ENCODE measurements around the gene TMEM231.
"Not testable (repeated sequence)": the region's sequence is repeated elsewhere in the genome, so short reads cannot be mapped to it uniquely, and the experiment has no call there.

Gene TMEM231

GRCh38 chr16:75529959-75530358 is 26.1 kb downstream of the TMEM231 start:
- DNase-seq: no peak

GRCh38 chr16:75529056-75529905 is 26.8 kb downstream of the TMEM231 start:
- DNase-seq: no peak

- DNase-seq: no peak
These were observed 28.2 kb downstream of the TMEM231 start for GRCh38 chr16:75527825-75528299.

GRCh38 chr16:75526032-75526790 is 29.8 kb downstream of the TMEM231 start:
- DNase-seq: no peak

- DNase-seq: no peak
These were observed 36.9 kb downstream of the TMEM231 start for GRCh38 chr16:75519175-75519574.

GRCh38 chr16:75516189-75516966 is 39.7 kb downstream of the TMEM231 start:
- DNase-seq: peak; percentile 27

GRCh38 chr16:75514296-75514695 is 41.8 kb downstream of the TMEM231 start:
- DNase-seq: no peak

GRCh38 chr16:75506574-75506973 is 49.5 kb downstream of the TMEM231 start:
- no peak for DNase-seq

- DNase-seq: no peak
These were observed 49.9 kb downstream of the TMEM231 start for GRCh38 chr16:75506107-75506506.

GRCh38 chr16:75503801-75504200 is 52.3 kb downstream of the TMEM231 start:
- no peak for DNase-seq

GRCh38 chr16:75502916-75503605 is 53.0 kb downstream of the TMEM231 start:
- no peak for DNase-seq

GRCh38 chr16:75501820-75502219 is 54.2 kb downstream of the TMEM231 start:
- not testable (repeated sequence) for DNase-seq

- DNase-seq: no peak
These were observed 54.7 kb downstream of the TMEM231 start for GRCh38 chr16:75501359-75501758.

GRCh38 chr16:75498605-75499322 is 57.3 kb downstream of the TMEM231 start:
- not testable (repeated sequence) for DNase-seq

- DNase-seq: no peak
These were observed 58.5 kb downstream of the TMEM231 start for GRCh38 chr16:75497558-75497957.

GRCh38 chr16:75495076-75495674 is 60.9 kb downstream of the TMEM231 start, which contains the start of gene CHST6:
TSS of gene CHST6 (minus strand) at chr16:75495441. CDS start at chr16:75479828, 15,613 bp downstream.
- peak; percentile 20 for DNase-seq

- DNase-seq: no peak
These were observed 61.4 kb downstream of the TMEM231 start for GRCh38 chr16:75494661-75495075.

GRCh38 chr16:75494184-75494583 is 61.9 kb downstream of the TMEM231 start:
- DNase-seq: no peak

- no peak for DNase-seq
These were observed 64.2 kb downstream of the TMEM231 start for GRCh38 chr16:75491876-75492275.

- DNase-seq: no peak
These were observed 67.7 kb downstream of the TMEM231 start for GRCh38 chr16:75488322-75488721.
